DOHH2 (cell line): ENCODE data around the gene TBCK.

Experiments used
- CTCF ChIP-seq: fragments of 200-600 bp; sonication (generic); IDR thresholded peaks from one replicate; pipeline ENCODE4 v1.5.1; 2014; ENCODE audit warnings: antibody characterized with exemption, mild to moderate bottlenecking, low read depth, low read length; ENCODE audit not compliant: poor library complexity, severe bottlenecking
- EZH2phosphoT487 ChIP-seq: fragments of 200-600 bp; sonication (generic); IDR thresholded peaks from 2 replicates; pipeline ENCODE4 v1.6.1; 2017; ENCODE audit warnings: borderline replicate concordance, mild to moderate bottlenecking, antibody characterized with exemption, low read length, moderate library complexity, mixed read lengths

- TF ChIP-seq CTCF: no peak
- no peak for TF ChIP-seq EZH2phosphoT487
Observed at GRCh38 chr4:106253364-106254129, 62.5 kb downstream of the TBCK start.
